ENCODE measurements around the gene NCF4.

The NCF4 gene

GRCh38 chr22:36865346-36865745 lies 4.5 kb downstream of the NCF4 start:
- DNase-seq: no peak

- DNase-seq: no peak
Observed at GRCh38 chr22:36867695-36868094, 6.9 kb downstream of the NCF4 start.

- no peak for DNase-seq
Observed at GRCh38 chr22:36868546-36869181, 7.9 kb downstream of the NCF4 start.

GRCh38 chr22:36870250-36870649 lies 9.4 kb downstream of the NCF4 start:
- DNase-seq: no peak

GRCh38 chr22:36871669-36872081 lies 10.9 kb downstream of the NCF4 start:
- DNase-seq: no peak

- DNase-seq: no peak
Observed at GRCh38 chr22:36872084-36872483, 11.3 kb downstream of the NCF4 start.

GRCh38 chr22:36872866-36873498 lies 12.2 kb downstream of the NCF4 start:
- no peak for DNase-seq

- no peak for DNase-seq
Observed at GRCh38 chr22:36873614-36874308, 13.0 kb downstream of the NCF4 start.

- no peak for DNase-seq
Observed at GRCh38 chr22:36874309-36874696, 13.5 kb downstream of the NCF4 start.

- DNase-seq: no peak
Observed at GRCh38 chr22:36874736-36875135, 13.9 kb downstream of the NCF4 start.

- no peak for DNase-seq
Observed at GRCh38 chr22:36875741-36876140, 14.9 kb downstream of the NCF4 start.

- no peak for DNase-seq
Observed at GRCh38 chr22:36879775-36880174, 19.0 kb downstream of the NCF4 start.

- no peak for DNase-seq
Observed at GRCh38 chr22:36881504-36882245, 20.9 kb downstream of the NCF4 start.

- no peak for DNase-seq
Observed at GRCh38 chr22:36884349-36885158, 23.7 kb downstream of the NCF4 start.

GRCh38 chr22:36885474-36885873 lies 24.7 kb downstream of the NCF4 start:
- no peak for DNase-seq

GRCh38 chr22:36886016-36886415 lies 25.2 kb downstream of the NCF4 start:
- DNase-seq: no peak

- no peak for DNase-seq
Observed at GRCh38 chr22:36887162-36887561, 26.4 kb downstream of the NCF4 start.

GRCh38 chr22:36891646-36892045 lies 30.8 kb downstream of the NCF4 start:
- DNase-seq: no peak

- no peak for DNase-seq
Observed at GRCh38 chr22:36892292-36892691, 31.5 kb downstream of the NCF4 start.

GRCh38 chr22:36893262-36893661 lies 32.5 kb downstream of the NCF4 start:
- DNase-seq: no peak

GRCh38 chr22:36894266-36894665 lies 33.5 kb downstream of the NCF4 start:
- no peak for DNase-seq

- DNase-seq: no peak
Observed at GRCh38 chr22:36897611-36898010, 36.8 kb downstream of the NCF4 start.

GRCh38 chr22:36898690-36899089 lies 37.9 kb downstream of the NCF4 start:
- DNase-seq: no peak
